Activated naive CD4-positive, alpha-beta T cell treated with anti-CD3 and anti-CD28 coated beads, Interleukin-2, amount 50 U/mL, for 24 hours (primary cell): ENCODE measurements around the gene NCAN.

Experiments used
- H3K27ac Mint-ChIP-seq: one replicate; pipeline ENCODE4 v1.8.0; 2021; ENCODE audit warnings: mild to moderate bottlenecking, mixed read lengths
- H3K27me3 Mint-ChIP-seq: one replicate; pipeline ENCODE4 v1.8.0; 2021; ENCODE audit warnings: mixed read lengths
- H3K36me3 Mint-ChIP-seq: one replicate; pipeline ENCODE4 v1.8.0; 2021; ENCODE audit warnings: mixed read lengths
- H3K4me1 Mint-ChIP-seq: one replicate; pipeline ENCODE4 v1.8.0; 2021; ENCODE audit warnings: mixed read lengths
- H3K4me3 Mint-ChIP-seq: one replicate; pipeline ENCODE4 v1.8.0; 2021; ENCODE audit warnings: mild to moderate bottlenecking, mixed read lengths
- H3K9me3 Mint-ChIP-seq: one replicate; pipeline ENCODE4 v1.8.0; 2021; ENCODE audit warnings: mixed read lengths

Gene NCAN

GRCh38 chr19:19274716-19275565, 63.2 kb downstream of the NCAN start:
- Mint-ChIP-seq H3K4me1 (peaks cover 6% of the 10 kb centered on the region), H3K27me3 (peaks cover 9% of the 10 kb centered on the region), H3K9me3 (no peaks in the 10 kb centered on the region), H3K4me3 (no peak overlapping the region), H3K27ac (no peak overlapping the region), H3K36me3 (peaks cover 9% of the 10 kb centered on the region)

GRCh38 chr19:19276386-19276785, 64.6 kb downstream of the NCAN start:
- H3K27ac Mint-ChIP-seq = no peak overlapping the region
- no peak overlapping the region for H3K4me3 Mint-ChIP-seq
- H3K9me3 Mint-ChIP-seq = no peaks in the 10 kb centered on the region
- H3K27me3 Mint-ChIP-seq = peaks cover 9% of the 10 kb centered on the region
- peaks cover 6% of the 10 kb centered on the region for H3K4me1 Mint-ChIP-seq
- H3K36me3 Mint-ChIP-seq = peaks cover 12% of the 10 kb centered on the region

GRCh38 chr19:19276851-19277250, 65.1 kb downstream of the NCAN start:
- no peak overlapping the region for H3K27ac Mint-ChIP-seq
- H3K4me1 Mint-ChIP-seq = peaks cover 6% of the 10 kb centered on the region
- peaks cover 12% of the 10 kb centered on the region for H3K36me3 Mint-ChIP-seq
- H3K27me3 Mint-ChIP-seq = peaks cover 9% of the 10 kb centered on the region
- no peak overlapping the region for H3K4me3 Mint-ChIP-seq
- H3K9me3 Mint-ChIP-seq = no peaks in the 10 kb centered on the region

GRCh38 chr19:19278315-19278714, 66.6 kb downstream of the NCAN start:
- H3K4me1 Mint-ChIP-seq = peaks cover 6% of the 10 kb centered on the region
- no peak overlapping the region for H3K4me3 Mint-ChIP-seq
- H3K27ac Mint-ChIP-seq = no peak overlapping the region
- H3K27me3 Mint-ChIP-seq = peaks cover 8% of the 10 kb centered on the region
- peaks cover 12% of the 10 kb centered on the region for H3K36me3 Mint-ChIP-seq
- no peaks in the 10 kb centered on the region for H3K9me3 Mint-ChIP-seq

GRCh38 chr19:19279062-19279612, 67.4 kb downstream of the NCAN start:
- Mint-ChIP-seq H3K4me3 (no peak overlapping the region), H3K9me3 (no peaks in the 10 kb centered on the region), H3K27ac (no peak overlapping the region), H3K27me3 (peaks cover 2% of the 10 kb centered on the region), H3K36me3 (peaks cover 14% of the 10 kb centered on the region), H3K4me1 (no peaks in the 10 kb centered on the region)

GRCh38 chr19:19279853-19280252, 68.1 kb downstream of the NCAN start:
- Mint-ChIP-seq H3K4me1 (no peaks in the 10 kb centered on the region), H3K4me3 (no peak overlapping the region), H3K27me3 (peaks cover 2% of the 10 kb centered on the region), H3K9me3 (no peaks in the 10 kb centered on the region), H3K36me3 (peaks cover 19% of the 10 kb centered on the region), H3K27ac (no peak overlapping the region)

GRCh38 chr19:19280561-19280960, 68.8 kb downstream of the NCAN start:
- H3K27me3 Mint-ChIP-seq = peaks cover 2% of the 10 kb centered on the region
- no peak overlapping the region for H3K27ac Mint-ChIP-seq
- no peaks in the 10 kb centered on the region for H3K9me3 Mint-ChIP-seq
- no peak overlapping the region for H3K4me3 Mint-ChIP-seq
- H3K36me3 Mint-ChIP-seq = peaks cover 20% of the 10 kb centered on the region
- H3K4me1 Mint-ChIP-seq = no peaks in the 10 kb centered on the region

- H3K4me1 Mint-ChIP-seq = no peaks in the 10 kb centered on the region
- H3K27me3 Mint-ChIP-seq = no peaks in the 10 kb centered on the region
- peaks cover 16% of the 10 kb centered on the region for H3K36me3 Mint-ChIP-seq
- H3K4me3 Mint-ChIP-seq = no peak overlapping the region
- H3K9me3 Mint-ChIP-seq = no peaks in the 10 kb centered on the region
- H3K27ac Mint-ChIP-seq = no peak overlapping the region
These were observed 73.9 kb downstream of the NCAN start for GRCh38 chr19:19285686-19286085.

GRCh38 chr19:19292607-19293006, 80.8 kb downstream of the NCAN start:
- Mint-ChIP-seq H3K36me3 (peaks cover 23% of the 10 kb centered on the region), H3K27ac (no peak overlapping the region), H3K9me3 (no peaks in the 10 kb centered on the region), H3K27me3 (no peaks in the 10 kb centered on the region), H3K4me3 (no peak overlapping the region), H3K4me1 (no peaks in the 10 kb centered on the region)

GRCh38 chr19:19294914-19295313, 83.2 kb downstream of the NCAN start:
- no peaks in the 10 kb centered on the region for H3K9me3 Mint-ChIP-seq
- H3K36me3 Mint-ChIP-seq = peaks cover 23% of the 10 kb centered on the region

GRCh38 chr19:19296953-19297689, 85.4 kb downstream of the NCAN start:
- Mint-ChIP-seq H3K4me1 (no peaks in the 10 kb centered on the region), H3K9me3 (no peaks in the 10 kb centered on the region), H3K27ac (no peak overlapping the region), H3K36me3 (peaks cover 12% of the 10 kb centered on the region), H3K4me3 (no peak overlapping the region), H3K27me3 (no peaks in the 10 kb centered on the region)

More at GRCh38 chr19:19294914-19295313, 83.2 kb downstream of the NCAN start:
- H3K27ac Mint-ChIP-seq = no peak overlapping the region
- H3K27me3 Mint-ChIP-seq = no peaks in the 10 kb centered on the region
- no peaks in the 10 kb centered on the region for H3K4me1 Mint-ChIP-seq
- H3K4me3 Mint-ChIP-seq = no peak overlapping the region

GRCh38 chr19:19297759-19298158, 86.0 kb downstream of the NCAN start:
- no peaks in the 10 kb centered on the region for H3K4me1 Mint-ChIP-seq
- H3K27ac Mint-ChIP-seq = no peak overlapping the region
- peaks cover 6% of the 10 kb centered on the region for H3K36me3 Mint-ChIP-seq
- H3K4me3 Mint-ChIP-seq = no peak overlapping the region
- H3K9me3 Mint-ChIP-seq = no peaks in the 10 kb centered on the region
- H3K27me3 Mint-ChIP-seq = no peaks in the 10 kb centered on the region

GRCh38 chr19:19300613-19301012, 88.9 kb downstream of the NCAN start:
- H3K9me3 Mint-ChIP-seq = no peaks in the 10 kb centered on the region
- no peak overlapping the region for H3K27ac Mint-ChIP-seq
- H3K4me1 Mint-ChIP-seq = no peaks in the 10 kb centered on the region
- H3K36me3 Mint-ChIP-seq = no peaks in the 10 kb centered on the region
- no peak overlapping the region for H3K4me3 Mint-ChIP-seq
- no peaks in the 10 kb centered on the region for H3K27me3 Mint-ChIP-seq
